Fibroblast of skin of left biceps (primary cell): Measurements from ENCODE around the gene FBXO3.
"Not testable (repeated sequence)": the region's sequence is repeated elsewhere in the genome, so short reads cannot be mapped to it uniquely, and the experiment has no call there.

Experiments used
- DNase-seq, 2 experiments: peaks; one replicate each; pipeline ENCODE4 v3.0.0-alpha.2; 2013; ENCODE audit warnings: low read depth in 2 of 2

FBXO3 gene

GRCh38 chr11:33727539-33727938 lies 46.8 kb downstream of the FBXO3 start:
- not testable (repeated sequence) for DNase-seq

DNA sequence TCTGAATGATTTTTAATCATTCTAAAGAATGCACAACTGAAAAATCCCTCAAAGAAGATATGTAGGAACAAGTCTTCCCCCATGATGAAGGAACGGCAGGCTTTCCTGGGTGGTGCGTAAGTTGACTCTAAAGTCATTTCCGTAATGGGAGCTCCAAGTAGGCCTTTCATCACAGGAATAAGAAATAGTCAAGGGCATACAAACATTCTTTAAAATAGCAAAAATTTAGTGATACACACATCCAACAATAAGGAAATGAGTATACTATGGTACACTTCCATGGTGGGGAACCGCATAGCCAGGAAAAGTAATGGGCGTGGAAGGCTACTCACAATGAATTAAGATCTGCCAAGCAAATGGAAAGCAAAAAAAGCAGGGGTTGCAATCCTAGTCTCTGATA lies 48.8 kb downstream of the FBXO3 start:
- DNase-seq: no peak

DNA sequence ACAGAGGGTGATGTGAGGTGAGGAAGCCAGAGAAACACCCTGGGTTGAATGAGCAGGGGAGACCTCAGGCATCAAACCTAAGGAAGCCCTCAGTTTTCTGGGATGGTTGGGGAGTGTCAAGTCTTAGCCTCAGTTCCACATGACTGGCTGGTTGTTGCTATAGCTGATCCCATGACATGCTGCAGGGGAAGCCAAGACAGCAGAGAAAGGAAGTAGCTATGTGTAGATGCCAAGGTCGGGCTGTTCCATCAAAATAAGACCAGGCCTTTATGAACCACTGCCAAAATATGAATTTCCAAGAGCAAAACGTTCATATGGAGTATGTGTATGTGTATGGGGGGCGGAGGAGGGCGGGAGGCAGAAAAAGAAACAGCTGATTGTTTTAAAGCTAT lies 49.7 kb downstream of the FBXO3 start:
- no peak for DNase-seq

GRCh38 chr11:33723238-33723881 lies 51.0 kb downstream of the FBXO3 start:
- DNase-seq: peak; percentile 68 to 69

- no peak for DNase-seq
Observed at GRCh38 chr11:33722590-33723234, 51.6 kb downstream of the FBXO3 start.

- no peak for DNase-seq
Observed at GRCh38 chr11:33721984-33722383, 52.3 kb downstream of the FBXO3 start.

- DNase-seq: no peak
Observed at GRCh38 chr11:33721426-33721825, 52.9 kb downstream of the FBXO3 start.

DNA sequence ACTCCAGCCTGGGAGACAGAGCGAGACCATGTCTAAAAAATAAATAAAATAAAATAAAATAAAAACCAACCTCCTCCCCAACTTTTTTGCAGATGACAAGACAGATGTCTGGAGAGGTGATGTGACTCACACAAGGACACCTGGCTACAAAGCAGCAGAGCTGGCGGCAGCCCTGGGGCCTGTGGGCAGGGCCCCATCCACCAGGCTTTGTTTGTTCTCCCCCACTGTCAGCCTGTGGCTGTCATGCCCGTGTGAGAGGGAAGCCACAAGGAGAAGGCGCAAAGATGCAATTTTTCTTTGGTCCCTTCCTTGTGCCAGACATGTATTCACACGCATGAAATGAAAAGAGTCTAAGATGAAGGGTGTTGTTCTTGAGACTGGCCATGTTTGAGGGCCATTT lies 54.7 kb downstream of the FBXO3 start:
- DNase-seq: no peak

DNA sequence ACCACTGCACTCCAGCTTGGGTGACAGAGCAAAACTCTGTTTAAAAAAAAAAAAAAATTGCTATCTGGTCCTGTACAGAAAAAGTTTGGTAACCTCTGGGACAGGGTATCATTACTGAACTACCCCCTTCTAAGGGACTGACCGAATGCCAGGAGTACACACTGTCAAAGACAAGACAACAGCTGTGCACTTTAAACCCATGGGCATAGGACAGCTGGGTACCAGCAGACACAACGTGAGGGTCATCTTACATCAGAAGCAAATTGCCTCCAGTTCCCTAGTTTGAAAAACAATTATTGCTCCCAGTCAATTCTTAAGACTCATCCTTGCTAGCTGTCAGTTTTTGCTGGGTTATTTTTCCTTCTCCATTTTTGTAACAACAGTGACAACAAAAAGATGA lies 55.9 kb downstream of the FBXO3 start:
- DNase-seq: no peak

GRCh38 chr11:33716243-33716642 lies 58.1 kb downstream of the FBXO3 start:
- DNase-seq: no peak

- DNase-seq: no peak
Observed at GRCh38 chr11:33713856-33714398, 60.4 kb downstream of the FBXO3 start.

DNA sequence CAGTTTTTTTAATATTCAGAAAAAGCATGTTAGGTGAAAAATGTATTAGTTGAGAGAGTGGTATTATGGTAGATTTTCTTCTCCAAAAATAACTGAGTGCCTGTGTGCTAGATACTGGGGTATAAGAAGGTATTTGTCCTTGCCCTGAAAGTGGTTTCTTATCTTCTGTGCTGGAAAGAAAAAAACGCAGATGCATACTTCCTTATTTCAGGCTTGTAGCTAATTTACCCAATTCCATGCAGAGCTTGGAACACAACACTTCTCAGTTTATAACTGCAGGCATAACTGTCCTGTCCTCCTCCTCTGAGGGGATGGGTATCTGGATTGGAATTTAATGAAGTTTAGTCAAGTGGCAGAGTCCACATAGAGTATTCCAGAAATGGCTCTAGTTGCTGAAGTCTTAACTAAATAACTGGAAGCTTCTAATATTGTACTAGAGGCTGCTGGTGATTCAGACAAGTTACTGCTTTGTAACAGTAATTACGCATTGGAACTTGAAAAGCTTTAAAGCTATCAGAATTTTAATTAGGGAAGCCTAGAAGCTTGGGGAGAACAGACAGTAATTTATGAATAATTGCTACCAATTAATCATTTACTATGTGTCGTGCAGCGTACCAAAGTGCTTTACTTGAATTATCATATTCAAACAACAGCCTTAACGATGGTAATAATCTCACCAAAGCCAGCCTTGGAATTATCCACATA lies 61.0 kb downstream of the FBXO3 start:
- no peak for DNase-seq

DNA sequence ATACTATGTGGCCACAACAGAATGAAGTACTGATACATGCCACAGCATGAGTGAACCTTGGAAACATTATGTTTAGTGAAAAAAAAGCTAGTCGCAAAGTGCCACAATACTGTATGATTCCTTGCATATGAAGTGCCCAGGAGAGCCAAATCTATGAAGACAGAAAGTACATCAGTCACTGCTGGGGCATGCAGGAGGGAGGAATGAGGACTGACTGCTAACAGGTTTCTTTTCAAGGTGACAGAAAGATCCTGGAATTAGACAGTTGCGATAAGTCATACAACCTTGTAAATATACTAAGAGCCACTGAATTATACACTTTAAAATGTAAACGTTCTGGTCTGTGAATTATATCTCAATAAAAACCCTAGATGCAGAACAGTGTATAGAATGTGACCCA lies 61.9 kb downstream of the FBXO3 start:
- DNase-seq: no peak

DNA sequence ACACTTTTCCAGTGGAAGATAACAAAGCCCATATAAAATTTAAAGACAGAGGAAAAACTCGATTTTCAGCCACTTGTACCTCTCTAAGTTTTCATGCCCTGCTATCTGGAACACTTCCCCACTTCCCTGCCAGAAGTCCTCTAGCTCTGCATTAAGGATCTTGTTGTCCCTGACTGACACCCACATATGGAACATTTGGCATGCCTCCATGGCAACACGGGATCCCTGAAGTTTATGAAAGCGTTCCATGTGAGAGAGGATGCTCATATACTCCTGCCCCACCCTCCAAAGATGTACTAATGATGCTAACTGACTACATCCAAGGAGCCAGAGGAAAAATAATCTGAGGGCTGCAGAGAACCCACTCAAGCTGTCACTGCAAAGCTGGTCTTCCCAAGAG lies 64.9 kb downstream of the FBXO3 start:
- no peak for DNase-seq

DNA sequence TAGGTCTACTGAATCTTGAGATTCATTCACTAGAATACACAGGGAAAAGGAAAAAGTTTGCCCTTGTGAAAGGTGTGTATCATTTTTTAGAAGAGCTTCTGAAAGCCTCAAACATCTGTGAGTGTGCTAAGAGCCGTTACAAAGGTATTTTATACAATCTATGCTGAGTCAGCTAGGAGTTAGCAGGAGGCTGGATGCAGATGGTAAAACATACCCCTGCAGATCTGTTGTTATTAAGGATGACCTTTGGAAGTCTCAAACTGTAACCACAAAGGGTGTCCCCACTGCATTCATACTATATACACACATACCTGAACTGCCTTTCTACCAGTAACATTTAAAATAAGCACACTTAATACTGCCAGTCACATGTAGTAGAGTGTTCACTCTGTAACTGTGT lies 65.3 kb downstream of the FBXO3 start:
- DNase-seq: no peak

GRCh38 chr11:33707831-33708230 lies 66.5 kb downstream of the FBXO3 start:
- DNase-seq: not testable (repeated sequence)

DNA sequence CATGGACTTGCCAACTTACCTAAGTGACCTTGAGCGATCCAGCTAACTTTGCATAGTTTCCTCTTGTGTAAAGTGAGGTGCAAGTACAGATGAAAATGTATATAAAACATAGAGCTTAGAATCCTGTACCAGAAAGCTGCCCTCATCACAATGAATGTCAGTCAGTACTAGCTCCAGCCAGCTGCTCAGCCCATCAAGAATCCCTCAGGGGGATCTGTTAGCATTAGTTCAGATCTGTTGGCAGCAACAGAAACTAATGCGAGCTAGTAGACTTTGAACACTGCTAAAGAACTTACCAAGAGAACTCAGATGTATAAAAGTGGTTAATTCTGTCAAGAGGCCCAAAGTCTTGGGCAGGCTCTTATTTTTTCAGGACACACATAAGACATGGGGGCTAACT lies 67.4 kb downstream of the FBXO3 start:
- DNase-seq: no peak

GRCh38 chr11:33706546-33706945 lies 67.8 kb downstream of the FBXO3 start:
- DNase-seq: no peak

- DNase-seq: no peak
Observed at GRCh38 chr11:33704240-33705002, 69.9 kb downstream of the FBXO3 start.

DNA sequence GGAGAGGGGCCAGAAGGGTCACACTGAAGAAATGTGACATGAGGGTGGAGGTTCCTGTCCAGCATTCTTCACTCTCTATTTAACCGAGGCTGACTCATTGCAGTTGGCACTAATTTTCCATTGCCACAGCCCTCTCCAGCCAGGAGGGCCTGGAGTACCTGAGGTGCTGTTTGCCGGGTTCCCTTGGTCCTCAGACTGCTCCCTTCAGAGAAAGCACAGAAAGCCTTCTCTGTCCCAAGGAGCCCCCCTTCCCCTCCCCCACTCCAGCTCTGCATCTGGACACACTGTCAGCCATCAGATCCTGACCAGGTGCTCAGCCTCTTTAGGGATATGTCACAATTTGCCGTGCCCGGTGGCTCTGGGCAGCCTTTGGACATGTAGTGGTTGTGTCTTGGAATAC lies 70.5 kb downstream of the FBXO3 start:
- DNase-seq: no peak

DNA sequence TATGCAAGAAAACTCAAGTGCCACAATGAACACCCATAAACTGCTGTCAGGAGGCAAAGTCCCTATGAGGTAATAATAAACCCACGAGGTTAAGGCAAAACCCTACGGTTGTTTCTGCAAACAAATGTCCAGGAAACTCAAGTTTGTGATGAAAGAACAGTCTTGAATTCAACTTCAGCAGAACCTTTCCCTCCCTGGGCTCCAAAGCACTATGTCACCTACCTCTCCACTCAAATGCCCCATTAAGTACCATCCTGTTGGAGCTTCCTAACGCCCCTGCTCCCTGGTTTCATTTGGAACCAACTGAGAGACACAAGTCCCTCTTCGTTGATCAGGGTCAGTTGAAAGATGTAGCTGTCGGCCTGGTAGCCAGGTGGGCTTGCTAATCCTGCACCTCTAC lies 71.1 kb downstream of the FBXO3 start:
- no peak for DNase-seq
